Astrocyte of the spinal cord (primary cell): ENCODE data around the gene SPAG4.

ENCODE experiments used
- DNase-seq: peaks from one replicate; pipeline ENCODE4 v3.0.0; 2011; ENCODE audit warnings: low read depth, low spot score
- H3K4me3 ChIP-seq: 2 replicates; pipeline ENCODE4 v1.5.1; 2011; ENCODE audit warnings: low read depth, mild to moderate bottlenecking, low read length, moderate library complexity
- in situ Hi-C: cut with HindIII; loops from 2 replicates; pipeline ENCODE4 v1.10.0; 2017; ENCODE audit warnings: low sequenced_read_pairs
- TF ChIP-seq, protein P1 (sequence below): IDR thresholded peaks from 2 replicates; pipeline ENCODE4 v1.5.1; 2012; ENCODE audit warnings: low read depth, mild to moderate bottlenecking, low read length, inconsistent platforms

The SPAG4 gene

GRCh38 chr20:35587436-35587835 lies 28.2 kb upstream of the SPAG4 start:
- in situ Hi-C loops: no loop called here
- no peak for DNase-seq
- H3K4me3 ChIP-seq: no peak overlapping the region
- TF ChIP-seq, protein P1, sequence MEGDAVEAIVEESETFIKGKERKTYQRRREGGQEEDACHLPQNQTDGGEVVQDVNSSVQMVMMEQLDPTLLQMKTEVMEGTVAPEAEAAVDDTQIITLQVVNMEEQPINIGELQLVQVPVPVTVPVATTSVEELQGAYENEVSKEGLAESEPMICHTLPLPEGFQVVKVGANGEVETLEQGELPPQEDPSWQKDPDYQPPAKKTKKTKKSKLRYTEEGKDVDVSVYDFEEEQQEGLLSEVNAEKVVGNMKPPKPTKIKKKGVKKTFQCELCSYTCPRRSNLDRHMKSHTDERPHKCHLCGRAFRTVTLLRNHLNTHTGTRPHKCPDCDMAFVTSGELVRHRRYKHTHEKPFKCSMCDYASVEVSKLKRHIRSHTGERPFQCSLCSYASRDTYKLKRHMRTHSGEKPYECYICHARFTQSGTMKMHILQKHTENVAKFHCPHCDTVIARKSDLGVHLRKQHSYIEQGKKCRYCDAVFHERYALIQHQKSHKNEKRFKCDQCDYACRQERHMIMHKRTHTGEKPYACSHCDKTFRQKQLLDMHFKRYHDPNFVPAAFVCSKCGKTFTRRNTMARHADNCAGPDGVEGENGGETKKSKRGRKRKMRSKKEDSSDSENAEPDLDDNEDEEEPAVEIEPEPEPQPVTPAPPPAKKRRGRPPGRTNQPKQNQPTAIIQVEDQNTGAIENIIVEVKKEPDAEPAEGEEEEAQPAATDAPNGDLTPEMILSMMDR: no peak

DNA sequence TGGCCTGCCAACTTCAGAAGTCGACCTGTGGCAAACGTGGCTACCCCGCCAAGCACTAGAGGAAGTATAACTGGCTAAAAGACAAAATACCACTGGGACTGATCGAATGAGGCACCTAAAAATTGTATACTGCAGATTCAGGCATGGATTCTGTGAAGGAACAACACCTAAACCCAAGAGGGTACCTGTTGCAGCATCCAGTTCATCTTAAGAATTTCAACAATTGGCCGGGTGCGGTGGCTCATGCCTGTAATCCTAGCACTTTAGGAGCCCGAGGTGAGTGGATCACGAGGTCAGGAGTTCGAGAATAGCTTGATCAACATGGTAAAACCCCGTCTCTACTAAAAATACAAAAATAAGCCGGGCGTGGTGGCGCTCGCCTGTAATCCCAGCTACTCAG lies 27.2 kb upstream of the SPAG4 start:
- DNase-seq: no peak
- TF ChIP-seq, protein P1: no peak
- in situ Hi-C loops: no loop called here
- H3K4me3 ChIP-seq: no peak overlapping the region

- no peak for DNase-seq
- in situ Hi-C loops: no loop called here
- TF ChIP-seq, protein P1: no peak
- H3K4me3 ChIP-seq: no peak overlapping the region
Measured at GRCh38 chr20:35592339-35592974, 23.2 kb upstream of the SPAG4 start.

DNA sequence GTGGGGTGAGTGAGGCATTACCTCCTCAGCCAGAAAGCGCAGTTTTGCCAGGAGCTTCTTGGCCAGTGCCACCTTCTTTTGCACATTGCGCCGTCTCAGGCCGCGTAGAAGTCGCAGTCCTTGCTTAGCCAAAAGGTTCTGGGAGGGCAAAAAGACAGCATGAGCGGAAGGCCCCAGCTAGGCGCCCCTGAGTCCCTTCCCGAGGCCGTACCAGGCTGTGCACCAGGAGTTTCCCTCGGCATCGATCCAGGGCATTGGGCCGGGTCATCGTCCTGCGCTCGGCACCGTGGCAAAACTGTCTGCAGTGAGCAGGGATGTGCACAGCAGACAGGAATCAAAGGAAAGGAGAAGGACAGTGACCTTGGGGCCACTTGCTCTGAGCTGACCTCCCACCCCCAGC lies 20.2 kb upstream of the SPAG4 start:
- DNase-seq: no peak
- TF ChIP-seq, protein P1: no peak
- in situ Hi-C loops: no loop called here
- no peak overlapping the region for H3K4me3 ChIP-seq

DNA sequence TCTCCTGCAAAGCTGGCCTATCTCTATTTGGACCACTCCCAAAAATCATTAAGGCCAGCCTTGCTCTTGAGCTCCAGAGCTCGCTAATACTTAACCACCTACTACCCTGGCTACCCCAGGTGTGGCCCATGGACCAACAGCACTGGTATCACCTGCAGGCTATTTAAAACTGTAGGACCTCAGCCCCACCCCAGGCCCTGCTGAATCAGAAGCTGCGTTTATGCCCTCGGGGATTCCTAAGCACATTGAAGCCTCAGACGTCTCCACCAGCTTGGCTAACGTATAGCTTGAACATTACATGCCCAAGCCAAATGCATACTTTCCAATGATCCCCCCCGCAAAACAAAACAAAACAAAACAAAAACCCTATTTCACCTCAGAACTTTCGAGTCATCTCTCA lies 19.7 kb upstream of the SPAG4 start:
- H3K4me3 ChIP-seq: no peak overlapping the region
- TF ChIP-seq, protein P1: no peak
- DNase-seq: no peak
- in situ Hi-C loops: no loop called here

- DNase-seq: no peak
- in situ Hi-C loops: no loop called here
- H3K4me3 ChIP-seq: no peak overlapping the region
- TF ChIP-seq, protein P1: no peak
Measured at GRCh38 chr20:35597186-35597585, 18.4 kb upstream of the SPAG4 start.
